Astrocyte (in vitro differentiated cells and primary cell): ENCODE results near the gene NFE2L1. TPM values are rescaled to one million over a fixed set of nuclear protein-coding genes. Genes with fewer than 3 reads are reported as not detected.

Experiments used
- DNase-seq: peaks from one replicate; pipeline ENCODE4 v3.0.0-alpha.2; 2010; ENCODE audit warnings: low read depth
- FAIRE-seq: peaks from 2 replicates; lab custom pipeline; 2011; peaks lifted over from hg19 to GRCh38; lab: Jason Lieb, UNC
- H2AFZ ChIP-seq: 2 replicates; pipeline ENCODE4 v1.6.0; 2012; ENCODE audit warnings: low read depth, low read length, inconsistent platforms
- H3K27ac ChIP-seq: 2 replicates; pipeline ENCODE4 v1.5.1; 2011; ENCODE audit warnings: low read depth, low read length, inconsistent platforms
- H3K27me3 ChIP-seq: 2 replicates; pipeline ENCODE4 v1.6.0; 2011; ENCODE audit warnings: low read length, inconsistent platforms; ENCODE audit not compliant: insufficient read depth
- H3K36me3 ChIP-seq: 2 replicates; pipeline ENCODE4 v1.5.1; 2011; ENCODE audit warnings: low read length, inconsistent platforms; ENCODE audit not compliant: insufficient read depth
- H3K4me1 ChIP-seq: 2 replicates; pipeline ENCODE4 v1.5.1; 2011; ENCODE audit warnings: low read length, inconsistent platforms; ENCODE audit not compliant: insufficient read depth
- H3K4me2 ChIP-seq: 2 replicates; pipeline ENCODE4 v1.6.0; 2012; ENCODE audit warnings: low read length, inconsistent platforms
- H3K4me3 ChIP-seq: 2 replicates; pipeline ENCODE4 v1.5.1; 2011; ENCODE audit warnings: low read depth, mild to moderate bottlenecking, low read length, inconsistent platforms; ENCODE audit not compliant: insufficient read depth
- H3K79me2 ChIP-seq: 2 replicates; pipeline ENCODE4 v1.6.0; 2012; ENCODE audit warnings: mild to moderate bottlenecking, low read length, inconsistent platforms; ENCODE audit not compliant: insufficient read depth
- H3K9ac ChIP-seq: 2 replicates; pipeline ENCODE4 v1.6.0; 2012; ENCODE audit warnings: mild to moderate bottlenecking, low read length, inconsistent platforms
- H3K9me3 ChIP-seq: 2 replicates; pipeline ENCODE4 v1.5.1; 2012; ENCODE audit warnings: low read depth, mild to moderate bottlenecking, low read length, inconsistent platforms; ENCODE audit not compliant: insufficient read depth
- H4K20me1 ChIP-seq: 2 replicates; pipeline ENCODE4 v1.6.0; 2012; ENCODE audit warnings: low read length, inconsistent platforms; ENCODE audit not compliant: insufficient read depth
- H3K27ac Mint-ChIP-seq: one replicate; pipeline ENCODE4 v1.8.0; 2021; ENCODE audit warnings: mild to moderate bottlenecking, mixed read lengths; ENCODE audit not compliant: unreplicated experiment
- H3K27me3 Mint-ChIP-seq: one replicate; pipeline ENCODE4 v1.8.0; 2021; ENCODE audit warnings: low read depth, mixed read lengths; ENCODE audit not compliant: unreplicated experiment
- H3K36me3 Mint-ChIP-seq: one replicate; pipeline ENCODE4 v1.8.0; 2021; ENCODE audit warnings: low read depth, mixed read lengths; ENCODE audit not compliant: unreplicated experiment
- H3K4me1 Mint-ChIP-seq: one replicate; pipeline ENCODE4 v1.8.0; 2021; ENCODE audit warnings: low read depth, mixed read lengths; ENCODE audit not compliant: unreplicated experiment
- H3K4me3 Mint-ChIP-seq: one replicate; pipeline ENCODE4 v1.8.0; 2021; ENCODE audit warnings: mild to moderate bottlenecking, moderate library complexity, mixed read lengths; ENCODE audit not compliant: unreplicated experiment
- H3K9me3 Mint-ChIP-seq: one replicate; pipeline ENCODE4 v1.8.0; 2021; ENCODE audit warnings: mild to moderate bottlenecking, mixed read lengths; ENCODE audit not compliant: unreplicated experiment
- CTCF ChIP-seq: IDR thresholded peaks from 2 replicates; pipeline ENCODE4 v1.5.1; 2011; ENCODE audit warnings: low read depth, mild to moderate bottlenecking, inconsistent platforms, low read length, moderate library complexity; ENCODE audit not compliant: insufficient read depth
- EZH2 ChIP-seq: IDR thresholded peaks from 2 replicates; pipeline ENCODE4 v1.6.1; 2012; ENCODE audit warnings: mild to moderate bottlenecking, low read length, inconsistent platforms; ENCODE audit not compliant: insufficient read depth
- total RNA-seq: library from RNA; stranded (reverse); gene quantifications from 2 replicates; pipeline ENCODE4 v1.2.1, GENCODE V29; 2021

NFE2L1 gene
- total RNA-seq, 1 donor from 2014 or later: 344 TPM

DNA sequence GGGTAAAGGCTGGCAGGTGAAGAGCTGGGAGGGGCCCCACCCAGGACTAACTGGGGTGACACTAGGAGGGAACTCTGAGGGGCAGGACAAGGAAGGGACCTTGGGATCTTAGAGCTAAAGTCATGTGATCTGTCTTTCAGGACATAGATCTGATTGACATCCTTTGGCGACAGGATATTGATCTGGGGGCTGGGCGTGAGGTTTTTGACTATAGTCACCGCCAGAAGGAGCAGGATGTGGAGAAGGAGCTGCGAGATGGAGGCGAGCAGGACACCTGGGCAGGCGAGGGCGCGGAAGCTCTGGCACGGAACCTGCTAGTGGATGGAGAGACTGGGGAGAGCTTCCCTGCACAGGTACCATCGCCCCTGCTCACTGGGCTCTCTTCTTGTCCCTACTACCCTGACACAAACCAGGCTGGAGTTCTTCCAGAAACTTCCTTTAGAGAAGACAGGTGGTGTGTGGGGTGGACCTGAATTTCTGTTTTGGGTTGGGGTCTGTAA lies 8.1 kb downstream of the NFE2L1 start:
- no peak for FAIRE-seq
- H3K4me3 Mint-ChIP-seq: peak overlapping the region; percentile 92
- H3K79me2 ChIP-seq: peaks cover 87% of the 10 kb centered on the region

DNA sequence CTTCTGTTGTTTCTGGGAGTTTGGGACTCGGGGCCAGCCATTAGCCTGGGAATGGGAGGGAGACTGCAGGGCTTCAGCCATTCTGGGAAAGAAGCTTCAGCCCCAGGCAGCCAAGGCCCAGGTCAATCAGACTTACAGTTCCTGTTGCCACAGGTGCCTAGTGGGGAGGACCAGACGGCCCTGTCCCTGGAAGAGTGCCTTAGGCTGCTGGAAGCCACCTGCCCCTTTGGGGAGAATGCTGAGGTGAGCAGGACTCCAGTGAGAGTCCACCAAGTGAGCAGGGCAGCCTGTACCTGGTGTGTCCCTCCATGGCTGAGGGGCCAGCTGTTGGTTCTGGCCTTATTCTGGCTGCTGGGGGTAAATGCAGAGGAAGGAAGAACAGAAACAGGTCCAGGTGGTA lies 8.7 kb downstream of the NFE2L1 start:
- Histone ChIP-seq H4K20me1 (peaks cover 90% of the 10 kb centered on the region), H3K4me3 (no peak overlapping the region), H3K4me2 (no peak overlapping the region), H2AFZ (no peak overlapping the region), H3K27me3 (no peaks in the 10 kb centered on the region), H3K9me3 (no peaks in the 10 kb centered on the region), H3K4me1 (peaks cover 34% of the 10 kb centered on the region), H3K9ac (no peak overlapping the region), H3K27ac (no peak overlapping the region), H3K79me2 (peaks cover 81% of the 10 kb centered on the region), H3K36me3 (peaks cover 29% of the 10 kb centered on the region)
- Mint-ChIP-seq H3K4me3 (peak overlapping the region; percentile 92), H3K36me3 (peaks cover 61% of the 10 kb centered on the region), H3K4me1 (peaks cover 52% of the 10 kb centered on the region), H3K27ac (peak overlapping the region; percentile 100), H3K9me3 (no peaks in the 10 kb centered on the region), H3K27me3 (no peaks in the 10 kb centered on the region)
- DNase-seq (no peak), FAIRE-seq (no peak)
- TF ChIP-seq EZH2 (no peak), CTCF (no peak)

More for the DNA sequence above, 8.1 kb downstream of the NFE2L1 start:
- peaks cover 55% of the 10 kb centered on the region for H3K36me3 Mint-ChIP-seq
- H3K4me1 ChIP-seq: peaks cover 40% of the 10 kb centered on the region
- H3K9me3 Mint-ChIP-seq: no peaks in the 10 kb centered on the region
- no peak overlapping the region for H3K4me2 ChIP-seq
- no peak overlapping the region for H3K9ac ChIP-seq
- no peaks in the 10 kb centered on the region for H3K27me3 Mint-ChIP-seq
- peaks cover 25% of the 10 kb centered on the region for H3K36me3 ChIP-seq
- H3K27me3 ChIP-seq: no peaks in the 10 kb centered on the region
- peaks cover 90% of the 10 kb centered on the region for H4K20me1 ChIP-seq
- H3K27ac ChIP-seq: no peak overlapping the region
- TF ChIP-seq CTCF (no peak), EZH2 (no peak)
- peak overlapping the region; percentile 100 for H3K27ac Mint-ChIP-seq
- H3K9me3 ChIP-seq: no peaks in the 10 kb centered on the region
- no peak for DNase-seq
- peaks cover 55% of the 10 kb centered on the region for H3K4me1 Mint-ChIP-seq
- no peak overlapping the region for H2AFZ ChIP-seq
- no peak overlapping the region for H3K4me3 ChIP-seq

- peak overlapping the region; percentile 100 for H3K27ac Mint-ChIP-seq
- H3K9me3 ChIP-seq: no peaks in the 10 kb centered on the region
- H2AFZ ChIP-seq: no peak overlapping the region
- peaks cover 27% of the 10 kb centered on the region for H3K4me1 ChIP-seq
- peaks cover 37% of the 10 kb centered on the region for H3K36me3 ChIP-seq
- peaks cover 73% of the 10 kb centered on the region for H3K79me2 ChIP-seq
- DNase-seq (no peak), FAIRE-seq (no peak)
- H3K4me3 ChIP-seq: no peak overlapping the region
- H3K9me3 Mint-ChIP-seq: no peaks in the 10 kb centered on the region
- H3K27me3 ChIP-seq: no peaks in the 10 kb centered on the region
- H3K36me3 Mint-ChIP-seq: peaks cover 60% of the 10 kb centered on the region
- H3K27me3 Mint-ChIP-seq: no peaks in the 10 kb centered on the region
- peaks cover 86% of the 10 kb centered on the region for H4K20me1 ChIP-seq
- peak overlapping the region; percentile 50 for H3K4me3 Mint-ChIP-seq
- H3K27ac ChIP-seq: no peak overlapping the region
- H3K9ac ChIP-seq: no peak overlapping the region
- H3K4me2 ChIP-seq: no peak overlapping the region
- TF ChIP-seq CTCF (no peak), EZH2 (no peak)
- peaks cover 47% of the 10 kb centered on the region for H3K4me1 Mint-ChIP-seq
These were observed 9.5 kb downstream of the NFE2L1 start for GRCh38 chr17:48057626-48058025.
